HepG2 (cell line): Measurements from ENCODE around the gene INTS1. TPM values are rescaled to one million over a fixed set of nuclear protein-coding genes. Genes with fewer than 3 reads are reported as not detected.
A peak's percentile ranks its signal among the peaks of the same experiment; 100 is the strongest.

Source experiments
- AGO2 ChIP-seq: fragments of 200-400 bp; formaldehyde crosslinking; optimal IDR thresholded peaks from 2 replicates; pipeline ENCODE3; 2017; ENCODE audit warnings: mild to moderate bottlenecking, low read depth, low read length, moderate library complexity
- CEBPB ChIP-seq: IDR thresholded peaks from 2 replicates; pipeline ENCODE4 v1.6.1; 2011; ENCODE audit warnings: low read depth, low read length, improper control_type of control experiment, borderline replicate concordance
- CEBPG ChIP-seq: IDR thresholded peaks from 2 replicates; pipeline ENCODE4 v1.6.1; 2016
- EED ChIP-seq: sonication (generic); formaldehyde crosslinking; IDR thresholded peaks from 2 replicates; pipeline ENCODE4 v1.5.0; 2020; ENCODE audit warnings: mild to moderate bottlenecking, missing genetic modification reagents
- GABPB1 ChIP-seq: IDR thresholded peaks from 2 replicates; pipeline ENCODE4 v1.6.1; 2016; ENCODE audit warnings: mild to moderate bottlenecking, missing genetic modification reagents, moderate library complexity, missing compliant biosample characterization
- GPN1 ChIP-seq: sonication (generic); formaldehyde crosslinking; IDR thresholded peaks from 2 replicates; pipeline ENCODE4 v1.5.1; 2020; ENCODE audit warnings: missing genetic modification reagents, borderline replicate concordance
- HNRNPL ChIP-seq: fragments of 200-400 bp; formaldehyde crosslinking; IDR thresholded peaks from 2 replicates; pipeline ENCODE4 v1.6.1; 2017; ENCODE audit warnings: mild to moderate bottlenecking, low read depth, low read length
- KLF12 ChIP-seq: sonication (generic); formaldehyde crosslinking; IDR thresholded peaks from 2 replicates; pipeline ENCODE4 v1.4.0; 2020; ENCODE audit warnings: missing genetic modification reagents, borderline replicate concordance
- KLF6 ChIP-seq: IDR thresholded peaks from 2 replicates; pipeline ENCODE4 v1.8.0; 2016; ENCODE audit warnings: missing biosample characterization, missing genetic modification reagents
- NAIF1 ChIP-seq: sonication (generic); formaldehyde crosslinking; IDR thresholded peaks from 2 replicates; pipeline ENCODE4 v1.5.0; 2020; ENCODE audit warnings: mild to moderate bottlenecking, missing genetic modification reagents, borderline replicate concordance
- NR2F6 ChIP-seq, 2 experiments: IDR thresholded peaks; 2 replicates each; pipeline ENCODE4 v1.6.1; 2016; ENCODE audit warnings: antibody characterized with exemption in 1 of 2, mild to moderate bottlenecking in 1 of 2
- PATZ1 ChIP-seq: sonication (generic); formaldehyde crosslinking; IDR thresholded peaks from 2 replicates; pipeline ENCODE4 v1.4.0; 2020; ENCODE audit warnings: missing genetic modification reagents
- PHF21A ChIP-seq: sonication (generic); formaldehyde crosslinking; IDR thresholded peaks from 2 replicates; pipeline ENCODE4 v1.5.0; 2020; ENCODE audit warnings: mild to moderate bottlenecking, missing genetic modification reagents
- POLR2AphosphoS5 ChIP-seq: IDR thresholded peaks from 2 replicates; pipeline ENCODE4 v1.6.1; 2012; ENCODE audit warnings: low read depth, low read length
- PTBP1 ChIP-seq: fragments of 200-400 bp; formaldehyde crosslinking; IDR thresholded peaks from 2 replicates; pipeline ENCODE4 v1.6.1; 2018; ENCODE audit warnings: low read length, low read depth; ENCODE audit not compliant: poor library complexity, severe bottlenecking
- SPEN ChIP-seq: sonication (generic); formaldehyde crosslinking; IDR thresholded peaks from 2 replicates; pipeline ENCODE4 v1.5.1; 2020; ENCODE audit warnings: low read depth, mild to moderate bottlenecking, missing genetic modification reagents
- ZBTB34 ChIP-seq: sonication (generic); formaldehyde crosslinking; IDR thresholded peaks from 2 replicates; pipeline ENCODE4 v1.8.0; 2022; ENCODE audit warnings: mild to moderate bottlenecking, missing genetic modification reagents
- ZBTB38 ChIP-seq: sonication (generic); formaldehyde crosslinking; IDR thresholded peaks from 2 replicates; pipeline ENCODE4 v1.5.1; 2020; ENCODE audit warnings: mild to moderate bottlenecking, missing genetic modification reagents
- ZC3H13 ChIP-seq: sonication (generic); formaldehyde crosslinking; IDR thresholded peaks from 2 replicates; pipeline ENCODE4 v1.8.1; 2023; ENCODE audit warnings: mild to moderate bottlenecking, missing genetic modification reagents, moderate library complexity
- ZFP37 ChIP-seq: sonication (generic); formaldehyde crosslinking; IDR thresholded peaks from 2 replicates; pipeline ENCODE4 v1.4.0; 2020; ENCODE audit warnings: missing genetic modification reagents, borderline replicate concordance
- ZFP62 ChIP-seq: sonication (generic); formaldehyde crosslinking; IDR thresholded peaks from 2 replicates; pipeline ENCODE4 v1.4.0; 2020; ENCODE audit warnings: missing genetic modification reagents
- ZNF235 ChIP-seq: sonication (generic); formaldehyde crosslinking; IDR thresholded peaks from 2 replicates; pipeline ENCODE4 v1.8.1; 2023; ENCODE audit warnings: mild to moderate bottlenecking, missing genetic modification reagents, borderline replicate concordance
- ZNF3 ChIP-seq: IDR thresholded peaks from 2 replicates; pipeline ENCODE4 v1.7.0; 2017; ENCODE audit warnings: inconsistent platforms
- ZNF354B ChIP-seq: sonication (generic); formaldehyde crosslinking; IDR thresholded peaks from 2 replicates; pipeline ENCODE4 v1.8.0; 2022; ENCODE audit warnings: mild to moderate bottlenecking, missing genetic modification reagents
- ZNF441 ChIP-seq: sonication (generic); formaldehyde crosslinking; IDR thresholded peaks from 2 replicates; pipeline ENCODE4 v1.7.0; 2021; ENCODE audit warnings: missing genetic modification reagents, borderline replicate concordance
- ZNF768 ChIP-seq: sonication (generic); formaldehyde crosslinking; IDR thresholded peaks from 2 replicates; pipeline ENCODE4 v1.4.0; 2020; ENCODE audit warnings: missing genetic modification reagents
- polyA plus RNA-seq, 8 experiments: library from polyadenylated mRNA; depleted of rRNA in 3 of 8; stranded (reverse) in 7 of 8; unstranded in 1 of 8; fragments of >200 nt; fragmentation: Illumina TruSeq in 4 of 8; extraction: Trizol in 4 of 8; gene quantifications; 2 replicates each; pipeline versions ENCODE4 v1.2.1 to v1.2.3, GENCODE V29; 2011 to 2016; ENCODE audit warnings: low read depth in 4 of 8, missing spikeins in 1 of 8, mixed read lengths in 1 of 8; ENCODE audit not compliant: insufficient read depth in 1 of 8
- total RNA-seq, 5 experiments: library from RNA; depleted of rRNA; stranded (reverse); fragments of >200 nt; fragmentation: Illumina TruSeq; extraction: Trizol; gene quantifications; 2 replicates each; pipeline ENCODE4 v1.2.3, GENCODE V29; 2016; ENCODE audit warnings: low read depth in 1 of 5
- TF ChIP-seq, protein P1 (sequence below): sonication (generic); formaldehyde crosslinking; IDR thresholded peaks from 2 replicates; pipeline ENCODE4 v1.8.0; 2022; ENCODE audit warnings: missing genetic modification reagents, mild to moderate bottlenecking, borderline replicate concordance

Gene INTS1
- total and polyA plus RNA-seq, 2 of the 13 experiments (the other 11 are each of a cell fraction or from before 2014, with no cell fraction given) = 13.7 to 29.0 TPM

DNA sequence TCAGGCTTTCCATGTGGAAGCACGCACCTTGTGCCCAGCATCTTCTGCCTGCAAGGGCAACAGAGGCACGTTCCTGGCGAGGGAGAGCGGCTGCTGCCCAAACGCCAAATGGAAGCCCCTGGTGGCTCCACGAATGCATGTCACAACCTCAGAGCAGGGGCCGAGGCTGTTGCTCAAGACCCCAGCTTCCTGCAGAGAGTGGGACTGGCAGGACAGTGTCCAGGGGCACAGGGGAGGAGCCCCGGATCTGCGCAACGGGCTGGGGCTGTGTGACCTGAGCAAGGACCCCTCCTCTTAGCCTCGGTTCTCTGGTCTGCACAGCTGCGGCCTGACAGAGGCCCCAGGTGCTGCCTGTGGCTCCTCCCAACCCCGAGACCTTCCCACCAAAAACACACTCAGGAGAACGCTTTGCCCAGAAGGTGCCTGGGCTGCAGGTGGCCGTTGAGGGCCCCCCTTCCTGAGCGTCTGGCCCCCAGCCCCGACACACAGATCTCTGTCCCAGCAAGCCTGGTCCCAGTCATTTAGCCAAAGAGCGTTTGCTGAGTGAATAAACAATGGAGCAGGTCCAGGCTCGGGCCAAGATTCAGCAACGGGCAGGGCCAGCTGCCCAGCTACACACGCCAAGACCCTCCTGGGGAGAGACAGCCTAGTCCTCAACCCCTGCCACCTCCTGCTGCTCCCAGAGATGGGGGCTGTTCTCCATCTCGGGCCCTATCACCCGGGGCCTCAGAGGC, 46.1 kb downstream of the INTS1 start (continued):
- TF ChIP-seq ZFP62 (CRISPR knock-in tag) = no peak
- TF ChIP-seq AGO2 = peak; percentile 18
- TF ChIP-seq ZNF354B (CRISPR knock-in tag) = no peak
- no peak for TF ChIP-seq GPN1 (CRISPR knock-in tag)
- peak; percentile 28; the same call in 1 of the 2 replicates for TF ChIP-seq PATZ1 (CRISPR knock-in tag)
- peak; percentile 89 for TF ChIP-seq CEBPG (CRISPR knock-in tag)
- no peak for TF ChIP-seq KLF12 (CRISPR knock-in tag)
- peak; percentile 46; the same call in 1 of the 2 replicates for TF ChIP-seq GABPB1 (CRISPR knock-in tag)
- peak; percentile 32; the same call in 1 of the 2 replicates for TF ChIP-seq ZNF768 (CRISPR knock-in tag)
- peak; percentile 32; the same call in 1 of the 2 replicates for TF ChIP-seq EED
- TF ChIP-seq NR2F6 (IDR thresholded peaks at IDR 0.05) = no peak
- peak; percentile 42; the same call in 1 of the 2 replicates for TF ChIP-seq NR2F6 (CRISPR knock-in tag; IDR thresholded peaks at IDR 0.05)
- no peak for TF ChIP-seq ZBTB34 (CRISPR knock-in tag)
- TF ChIP-seq PHF21A (CRISPR knock-in tag) = peak; percentile 6; the same call in 1 of the 2 replicates
- peak; percentile 44; the same call in 1 of the 2 replicates for TF ChIP-seq SPEN
- TF ChIP-seq ZBTB38 (CRISPR knock-in tag) = 0 out of 2 replicates have a peak, but pooled peaks have one; percentile 29
- TF ChIP-seq, protein P1, sequence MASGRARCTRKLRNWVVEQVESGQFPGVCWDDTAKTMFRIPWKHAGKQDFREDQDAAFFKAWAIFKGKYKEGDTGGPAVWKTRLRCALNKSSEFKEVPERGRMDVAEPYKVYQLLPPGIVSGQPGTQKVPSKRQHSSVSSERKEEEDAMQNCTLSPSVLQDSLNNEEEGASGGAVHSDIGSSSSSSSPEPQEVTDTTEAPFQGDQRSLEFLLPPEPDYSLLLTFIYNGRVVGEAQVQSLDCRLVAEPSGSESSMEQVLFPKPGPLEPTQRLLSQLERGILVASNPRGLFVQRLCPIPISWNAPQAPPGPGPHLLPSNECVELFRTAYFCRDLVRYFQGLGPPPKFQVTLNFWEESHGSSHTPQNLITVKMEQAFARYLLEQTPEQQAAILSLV (CRISPR knock-in tag) = 0 out of 2 replicates have a peak, but pooled peaks have one; percentile 26
- peak; percentile 49; the same call in 1 of the 2 replicates for TF ChIP-seq ZC3H13 (CRISPR knock-in tag)
- peak; percentile 14; the same call in 1 of the 2 replicates for TF ChIP-seq ZFP37
- TF ChIP-seq PTBP1 = peak; percentile 40
- no peak for TF ChIP-seq NAIF1
- TF ChIP-seq CEBPB = peak; percentile 92
- peak; percentile 66; the same call in 1 of the 2 replicates for TF ChIP-seq ZNF235 (CRISPR knock-in tag)
- TF ChIP-seq KLF6 (CRISPR knock-in tag) = no peak
- peak; percentile 50; the same call in 1 of the 2 replicates for TF ChIP-seq HNRNPL
- TF ChIP-seq ZNF3 (CRISPR knock-in tag) = peak; percentile 94
- TF ChIP-seq ZNF441 (CRISPR knock-in tag) = peak; percentile 2; the same call in 1 of the 2 replicates
- TF ChIP-seq POLR2AphosphoS5 = no peak
